NCI-H1092 (cell line): ENCODE data around the gene RBM44.
"Not testable (repeated sequence)": the region's sequence is repeated elsewhere in the genome, so short reads cannot be mapped to it uniquely, and the experiment has no call there.

Experiments
- DNase-seq: peaks from one replicate; lab custom pipeline; 2025; lab: John Stamatoyannopoulos, UW

Gene RBM44

GRCh38 chr2:237798236-237799059 is at the start of gene RBM44:
TSS of gene RBM44 (plus strand) at chr2:237798779. CDS start at chr2:237813610, 14,831 bp downstream.
- no peak for DNase-seq

- no peak for DNase-seq
Measured at GRCh38 chr2:237749002-237749401, 49.6 kb upstream of the RBM44 start.

- DNase-seq, result no peak
Measured at GRCh38 chr2:237749961-237750360, 48.6 kb upstream of the RBM44 start.

- not testable (repeated sequence) for DNase-seq
Measured at GRCh38 chr2:237750441-237750840, 48.1 kb upstream of the RBM44 start.

GRCh38 chr2:237752761-237753165 is 45.8 kb upstream of the RBM44 start:
- no peak for DNase-seq

- DNase-seq, result no peak
Measured at GRCh38 chr2:237754182-237754581, 44.4 kb upstream of the RBM44 start.

GRCh38 chr2:237754626-237755248 is 43.8 kb upstream of the RBM44 start:
- no peak for DNase-seq

- DNase-seq, result no peak
Measured at GRCh38 chr2:237757616-237758015, 41.0 kb upstream of the RBM44 start.

- no peak for DNase-seq
Measured at GRCh38 chr2:237758185-237758584, 40.4 kb upstream of the RBM44 start.

- DNase-seq, result no peak
Measured at GRCh38 chr2:237759176-237759575, 39.4 kb upstream of the RBM44 start.

- no peak for DNase-seq
Measured at GRCh38 chr2:237760506-237761502, 37.8 kb upstream of the RBM44 start.

- not testable (repeated sequence) for DNase-seq
Measured at GRCh38 chr2:237762291-237763182, 36.0 kb upstream of the RBM44 start.

GRCh38 chr2:237763812-237764211 is 34.8 kb upstream of the RBM44 start:
- no peak for DNase-seq

GRCh38 chr2:237765122-237765521 is 33.5 kb upstream of the RBM44 start:
- DNase-seq, result not testable (repeated sequence)

- no peak for DNase-seq
Measured at GRCh38 chr2:237765875-237766274, 32.7 kb upstream of the RBM44 start.

GRCh38 chr2:237766340-237766739 is 32.2 kb upstream of the RBM44 start:
- no peak for DNase-seq

GRCh38 chr2:237772513-237772912 is 26.1 kb upstream of the RBM44 start:
- DNase-seq, result no peak

- no peak for DNase-seq
Measured at GRCh38 chr2:237773826-237774225, 24.8 kb upstream of the RBM44 start.

GRCh38 chr2:237774811-237775553 is 23.6 kb upstream of the RBM44 start:
- DNase-seq, result peak; percentile 5

GRCh38 chr2:237779521-237779920 is 19.1 kb upstream of the RBM44 start:
- no peak for DNase-seq
